Liver (tissue), 3 donors: ENCODE measurements around the gene DNAH17.

Experiments used
- CTCF ChIP-seq: fragments of 150-350 bp; IDR thresholded peaks from 2 replicates; pipeline ENCODE4 v1.5.1; 2017; ENCODE audit warnings: improper control_type of control experiment, low read depth, low read length; ENCODE audit not compliant: missing input control
- EGR1 ChIP-seq, 2 donors: IDR thresholded peaks; 2 replicates each; pipeline ENCODE4 v1.6.1; 2016 to 2018; ENCODE audit warnings: antibody characterized with exemption in 2 of 2, low read depth in 2 of 2
- RAD21 ChIP-seq, 2 donors: IDR thresholded peaks; 2 replicates each; pipeline ENCODE4 v1.6.1; 2016; ENCODE audit warnings: antibody characterized with exemption in 2 of 2, mild to moderate bottlenecking in 2 of 2
- donor health status: healthy.
- donor health status: healthy.

GRCh38 chr17:78599419-78599818 is 22.2 kb upstream of the DNAH17 start:
- TF ChIP-seq CTCF (no peak), EGR1 (IDR thresholded peaks at IDR 0.05; ENCODE audit: low read depth in 2 of 2) (no peak), RAD21 (IDR thresholded peaks at IDR 0.05) (no peak)
